Tibial artery (tissue), 4 donors: ENCODE measurements around the gene ADCY5.

Experiments used
- DNase-seq, 2 donors: peaks; one replicate each; pipeline ENCODE4 v3.0.0-alpha.2; 2019
- H3K27ac ChIP-seq, 2 donors: fragments of 200-600 bp; sonication (generic) in 1 of 2; 1 replicate in 1 of 2; 2 replicates in 1 of 2; pipeline ENCODE4 v1.5.1; 2018 to 2019; ENCODE audit warnings: mild to moderate bottlenecking in 1 of 2
- H3K27me3 ChIP-seq, 2 donors: fragments of 200-600 bp; sonication (generic) in 1 of 2; one replicate each; pipeline versions ENCODE4 v1.5.1 to v1.6.0; 2016 to 2019
- H3K36me3 ChIP-seq, 3 donors: fragments of 200-600 bp; sonication (generic) in 2 of 3; one replicate each; pipeline ENCODE4 v1.5.1; 2016 to 2019; ENCODE audit warnings: mild to moderate bottlenecking in 2 of 3
- H3K4me1 ChIP-seq, 4 donors: fragments of 200-600 bp; sonication (generic) in 2 of 4; 1 replicate in 3 of 4; 2 replicates in 1 of 4; pipeline ENCODE4 v1.5.1; 2016 to 2019
- H3K4me3 ChIP-seq, 2 donors: fragments of 200-600 bp; sonication (generic) in 1 of 2; 1 replicate in 1 of 2; 2 replicates in 1 of 2; pipeline ENCODE4 v1.5.1; 2018 to 2019; ENCODE audit warnings: mild to moderate bottlenecking in 2 of 2
- H3K9me3 ChIP-seq, 3 donors: fragments of 200-600 bp; sonication (generic) in 1 of 3; one replicate each; pipeline ENCODE4 v1.5.1; 2016 to 2019
- intact Hi-C: fragments of 100-400 bp; cut with DNase I; formaldehyde crosslinking; loops from one replicate; pipeline ENCODE4 v1.15.0; 2023; ENCODE audit warnings: low total_unique reads
- TF ChIP-seq, protein P1 (sequence below), 2 experiments: fragments of 200-600 bp in 1 of 2; fragments of 450-650 bp in 1 of 2; IDR thresholded peaks; one replicate each; pipeline ENCODE4 v1.5.1; 2017 to 2019; ENCODE audit warnings: antibody characterized with exemption in 2 of 2, mild to moderate bottlenecking in 1 of 2, moderate library complexity in 1 of 2

The ADCY5 gene

DNA sequence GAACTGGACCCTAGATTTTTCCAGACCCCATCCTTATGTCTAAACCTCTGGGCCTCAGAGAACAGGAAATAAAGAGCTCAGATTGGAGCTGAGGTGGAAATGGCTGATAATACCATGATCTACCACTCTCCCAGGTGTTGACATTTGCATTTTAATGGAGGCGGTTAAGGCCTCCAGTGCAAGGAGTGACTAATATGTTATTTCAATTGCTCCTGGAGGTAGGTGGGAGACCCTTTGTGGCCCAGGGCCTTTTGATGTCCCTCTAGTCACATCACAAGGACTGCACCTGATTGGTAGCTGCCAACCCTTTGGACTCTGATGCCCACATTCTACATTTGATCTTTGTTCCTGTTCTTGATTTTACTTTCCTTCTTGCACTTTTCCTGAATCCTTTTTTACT, 9.0 kb upstream of the ADCY5 start:
- TF ChIP-seq, protein P1, sequence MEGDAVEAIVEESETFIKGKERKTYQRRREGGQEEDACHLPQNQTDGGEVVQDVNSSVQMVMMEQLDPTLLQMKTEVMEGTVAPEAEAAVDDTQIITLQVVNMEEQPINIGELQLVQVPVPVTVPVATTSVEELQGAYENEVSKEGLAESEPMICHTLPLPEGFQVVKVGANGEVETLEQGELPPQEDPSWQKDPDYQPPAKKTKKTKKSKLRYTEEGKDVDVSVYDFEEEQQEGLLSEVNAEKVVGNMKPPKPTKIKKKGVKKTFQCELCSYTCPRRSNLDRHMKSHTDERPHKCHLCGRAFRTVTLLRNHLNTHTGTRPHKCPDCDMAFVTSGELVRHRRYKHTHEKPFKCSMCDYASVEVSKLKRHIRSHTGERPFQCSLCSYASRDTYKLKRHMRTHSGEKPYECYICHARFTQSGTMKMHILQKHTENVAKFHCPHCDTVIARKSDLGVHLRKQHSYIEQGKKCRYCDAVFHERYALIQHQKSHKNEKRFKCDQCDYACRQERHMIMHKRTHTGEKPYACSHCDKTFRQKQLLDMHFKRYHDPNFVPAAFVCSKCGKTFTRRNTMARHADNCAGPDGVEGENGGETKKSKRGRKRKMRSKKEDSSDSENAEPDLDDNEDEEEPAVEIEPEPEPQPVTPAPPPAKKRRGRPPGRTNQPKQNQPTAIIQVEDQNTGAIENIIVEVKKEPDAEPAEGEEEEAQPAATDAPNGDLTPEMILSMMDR (IDR thresholded peaks at IDR 0.05), result no peak

DNA sequence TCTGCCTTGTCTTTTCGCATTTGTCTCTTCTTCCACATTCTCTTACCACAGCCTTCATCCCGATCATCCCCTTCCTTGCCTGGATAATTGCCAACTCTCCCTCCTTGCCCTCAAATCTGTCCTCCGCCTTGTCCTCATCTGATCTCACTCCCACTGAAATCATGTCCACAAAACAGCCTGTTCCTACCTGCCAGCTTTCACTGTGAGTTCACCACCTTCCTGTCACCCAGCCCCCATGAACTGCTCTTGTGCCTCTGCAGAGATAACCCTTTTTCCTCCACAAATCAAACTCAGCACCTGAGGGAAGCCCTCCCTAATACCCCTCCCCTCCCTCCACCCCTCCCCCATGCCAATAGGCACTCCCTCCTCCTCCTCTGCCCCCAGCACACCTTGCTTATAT, 4.8 kb upstream of the ADCY5 start:
- no peak overlapping the region for H3K27ac ChIP-seq
- intact Hi-C loops, result no loop called here
- peaks cover 0 to 12% (median 4%) of the 10 kb centered on the region in 4 donors for H3K4me1 ChIP-seq
- no peaks in the 10 kb centered on the region for H3K9me3 ChIP-seq
- peaks cover 0 to 11% of the 10 kb centered on the region in 2 donors for H3K27me3 ChIP-seq
- H3K36me3 ChIP-seq, result no peaks in the 10 kb centered on the region
- no peak overlapping the region for H3K4me3 ChIP-seq
- TF ChIP-seq, protein P1 (IDR thresholded peaks at IDR 0.05), result no peak
- DNase-seq, result no peak

More for the DNA sequence above, 9.0 kb upstream of the ADCY5 start:
- Histone ChIP-seq H3K36me3 (no peaks in the 10 kb centered on the region), H3K9me3 (no peaks in the 10 kb centered on the region), H3K27me3 (peaks cover 0 to 11% of the 10 kb centered on the region in 2 donors), H3K27ac (no peak overlapping the region), H3K4me3 (no peak overlapping the region), H3K4me1 (no peaks in the 10 kb centered on the region)
- no peak for DNase-seq
- intact Hi-C loops, result no loop called here

DNA sequence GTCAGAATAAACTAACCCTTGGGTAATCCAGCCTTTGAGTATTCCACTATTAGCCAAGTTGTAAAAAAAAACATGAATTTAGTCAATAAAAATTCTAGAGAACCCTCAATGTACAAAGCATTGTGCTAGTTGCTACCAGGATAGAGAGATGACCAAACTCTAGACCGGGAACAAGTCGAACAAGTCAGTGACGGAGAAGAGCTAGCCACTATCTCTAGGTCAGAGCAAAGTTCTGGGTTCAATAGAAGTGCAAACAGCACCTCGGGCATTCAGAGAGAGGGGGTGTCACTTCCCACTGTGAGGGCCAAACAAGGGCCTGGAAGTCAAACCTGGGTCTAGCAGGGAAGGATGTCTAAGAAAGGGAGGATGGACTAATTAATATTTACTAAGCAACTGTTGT, 2.3 kb upstream of the ADCY5 start:
- Histone ChIP-seq H3K27me3 (no peaks in the 10 kb centered on the region), H3K36me3 (no peaks in the 10 kb centered on the region), H3K27ac (no peak overlapping the region), H3K4me3 (no peak overlapping the region), H3K9me3 (no peaks in the 10 kb centered on the region), H3K4me1 (peaks cover 0 to 14% (median 6%) of the 10 kb centered on the region in 4 donors)
- TF ChIP-seq, protein P1 (IDR thresholded peaks at IDR 0.05), result no peak
- intact Hi-C loops, result no loop called here
- no peak for DNase-seq

DNA sequence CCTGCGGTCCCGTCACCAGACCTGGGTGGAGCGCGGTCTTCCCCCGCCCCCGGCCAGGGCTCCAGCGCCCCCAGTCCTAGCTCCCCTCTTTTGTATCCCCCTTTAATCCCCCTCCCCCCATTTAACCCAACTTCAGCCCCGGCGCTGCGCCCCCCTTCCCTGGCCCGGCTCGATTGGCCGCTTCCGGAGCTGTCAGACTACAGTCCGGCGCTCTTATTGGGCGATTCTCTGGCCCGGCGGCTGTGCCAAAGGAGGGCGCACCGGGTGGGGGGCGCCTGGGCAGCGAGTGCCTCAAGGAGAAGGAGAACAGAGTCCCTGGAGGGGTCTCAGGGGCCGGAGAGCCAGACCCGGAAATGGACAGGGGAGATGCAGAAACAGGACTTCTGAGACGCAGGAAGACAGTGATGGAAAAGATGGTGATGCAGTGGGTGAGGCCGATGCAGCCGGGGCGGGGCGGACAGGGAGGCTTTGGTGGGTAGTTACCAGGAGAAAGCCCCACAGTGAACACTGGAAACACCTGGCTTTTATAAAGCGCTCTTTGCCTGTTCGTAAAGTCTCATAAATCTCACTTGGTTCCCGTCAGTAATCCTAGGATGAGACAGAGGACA, 1.2 kb upstream of the ADCY5 start:
- H3K9me3 ChIP-seq, result no peaks in the 10 kb centered on the region
- peak overlapping the region; percentile 78 for H3K4me3 ChIP-seq
- H3K27ac ChIP-seq, result peak overlapping the region; percentile 90 to 96
- TF ChIP-seq, protein P1 (IDR thresholded peaks at IDR 0.05), result no peak
- H3K36me3 ChIP-seq, result no peaks in the 10 kb centered on the region
- no peaks in the 10 kb centered on the region for H3K27me3 ChIP-seq
- intact Hi-C loops, result no loop called here
- DNase-seq, result peak in 1 of 2 donors; percentile 79
- peaks cover 0 to 20% (median 8%) of the 10 kb centered on the region in 4 donors for H3K4me1 ChIP-seq

DNA sequence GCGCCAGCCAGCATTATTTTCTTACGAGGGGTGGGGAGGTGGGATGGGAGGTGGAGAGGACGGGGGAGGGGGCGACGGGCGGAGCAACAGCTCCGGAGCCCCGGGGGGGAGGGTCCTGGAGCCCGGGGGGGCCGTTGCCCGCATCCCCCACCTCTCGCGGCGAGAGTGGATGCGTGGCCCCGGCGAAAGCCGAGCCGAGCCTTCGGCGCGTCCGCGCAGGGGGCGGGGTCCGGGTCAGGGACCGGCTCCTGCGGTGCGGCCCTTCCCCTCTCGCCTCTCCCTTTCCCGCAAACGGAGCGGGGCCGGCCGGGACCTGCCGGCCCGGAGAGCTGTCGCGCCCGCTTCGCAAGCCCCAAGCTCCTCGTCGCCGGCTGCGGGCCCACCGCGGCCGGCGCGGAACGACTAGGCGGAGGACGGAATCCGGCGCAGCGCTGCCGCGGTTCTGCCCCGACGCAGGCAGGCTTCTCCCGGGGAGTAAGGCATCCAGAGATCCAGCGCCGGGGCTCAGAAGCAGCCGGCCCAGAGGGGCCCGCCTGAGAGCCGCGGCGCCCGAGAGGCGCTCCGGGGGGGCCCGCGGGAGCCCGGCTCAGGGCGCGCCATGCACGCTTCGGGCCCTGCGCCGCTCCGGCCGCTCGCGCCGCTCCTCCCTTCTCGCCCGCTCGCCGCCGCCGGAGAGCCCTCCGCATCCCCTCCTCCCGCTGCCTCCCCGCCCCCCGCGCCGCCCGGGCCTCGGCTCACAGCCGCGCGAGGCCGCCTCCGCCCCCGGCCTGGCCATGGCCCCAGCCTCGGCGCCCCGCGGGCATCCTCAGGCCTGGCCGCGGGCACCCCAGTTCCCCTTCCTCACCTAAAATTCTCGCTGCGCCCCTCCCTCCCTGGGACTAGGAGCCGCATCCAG, 459 bp upstream of the ADCY5 start:
- peak in 1 of 2 donors; percentile 78 for DNase-seq
- no peaks in the 10 kb centered on the region for H3K9me3 ChIP-seq
- TF ChIP-seq, protein P1 (IDR thresholded peaks at IDR 0.05), result no peak
- H3K4me1 ChIP-seq, result peaks cover 0 to 27% (median 10%) of the 10 kb centered on the region in 4 donors
- H3K27ac ChIP-seq, result peak overlapping the region; percentile 90 to 96
- intact Hi-C loops, result no loop called here
- H3K4me3 ChIP-seq, result peak overlapping the region; percentile 78
- H3K36me3 ChIP-seq, result no peaks in the 10 kb centered on the region
- no peaks in the 10 kb centered on the region for H3K27me3 ChIP-seq
